HepG2 (cell line): Measurements from ENCODE around the gene SMIM10L2A.
"Not testable (repeated sequence)": the region's sequence is repeated elsewhere in the genome, so short reads cannot be mapped to it uniquely, and the experiment has no call there.

ENCODE experiments used
- HCFC1 ChIP-seq: fragments of 150-350 bp; IDR thresholded peaks from 2 replicates; pipeline ENCODE4 v1.6.1; 2014; ENCODE audit warnings: low read depth, low read length
- MAFK ChIP-seq, 2 experiments: IDR thresholded peaks in 1 of 2; conservative IDR thresholded peaks in 1 of 2; 2 replicates each; pipeline ENCODE4 v1.6.1; 2011; ENCODE audit warnings: improper control_type of control experiment in 2 of 2, low read length in 2 of 2
- POLR2A ChIP-seq, 2 experiments: IDR thresholded peaks; 2 replicates each; pipeline ENCODE4 v1.6.1; 2011; ENCODE audit warnings: low read depth in 2 of 2, low read length in 2 of 2, mild to moderate bottlenecking in 1 of 2, moderate library complexity in 1 of 2; ENCODE audit not compliant: insufficient read depth in 1 of 2
- SRY ChIP-seq: sonication (generic); formaldehyde crosslinking; IDR thresholded peaks from 2 replicates; pipeline ENCODE4 v1.8.0; 2022; ENCODE audit warnings: mild to moderate bottlenecking, missing genetic modification reagents
- ZNF274 ChIP-seq: sonication (generic); formaldehyde crosslinking; IDR thresholded peaks from 2 replicates; pipeline ENCODE4 v1.5.1; 2020; ENCODE audit warnings: mild to moderate bottlenecking, missing genetic modification reagents
- ZNF326 ChIP-seq: sonication (generic); formaldehyde crosslinking; IDR thresholded peaks from 2 replicates; pipeline ENCODE4 v1.4.0; 2020; ENCODE audit warnings: missing genetic modification reagents, borderline replicate concordance

- not testable (repeated sequence) for TF ChIP-seq MAFK (conservative IDR thresholded peaks at IDR 0.05 in 1 of 2, IDR thresholded peaks at IDR 0.05 in 1 of 2; ENCODE audit: low read length in 2 of 2); SRY; POLR2A (IDR thresholded peaks at IDR 0.05; ENCODE audit: insufficient read depth in 1 of 2, low read depth in 2 of 2, low read length in 2 of 2); HCFC1; ZNF274 (CRISPR knock-in tag); ZNF326
Measured at GRCh38 chrX:135461756-135462155, 40.0 kb downstream of the SMIM10L2A start.
